Testis (tissue), 2 donors: Measurements from ENCODE around the gene GPATCH2.

ENCODE experiments used
- CTCF ChIP-seq, 3 experiments: fragments of 450-650 bp in 2 of 3; fragments of 200-600 bp in 1 of 3; sonication (generic) in 1 of 3; IDR thresholded peaks; one replicate each; pipeline ENCODE4 v1.5.1; 2016 to 2019; ENCODE audit warnings: antibody characterized with exemption in 3 of 3, mild to moderate bottlenecking in 2 of 3, moderate library complexity in 1 of 3
- POLR2A ChIP-seq: fragments of 450-650 bp; IDR thresholded peaks from one replicate; pipeline ENCODE4 v1.6.1; 2017; ENCODE audit warnings: antibody characterized with exemption, mild to moderate bottlenecking, moderate library complexity

- TF ChIP-seq CTCF (IDR thresholded peaks at IDR 0.05) (no peak), POLR2A (no peak)
These were observed 13.8 kb downstream of the GPATCH2 start for GRCh38 chr1:217617126-217617525.
